Epithelial cell of proximal tubule (primary cell): Measurements from ENCODE around the gene STK35. TPM values are rescaled to one million over a fixed set of nuclear protein-coding genes. Genes with fewer than 3 reads are reported as not detected.

ENCODE experiments used
- DNase-seq: peaks from one replicate; pipeline ENCODE4 v3.0.0-alpha.2; 2011; ENCODE audit warnings: low read depth
- H3K4me3 ChIP-seq: 2 replicates; pipeline ENCODE4 v1.5.1; 2011; ENCODE audit warnings: low read depth, mild to moderate bottlenecking, low read length
- CTCF ChIP-seq: conservative IDR thresholded peaks from 2 replicates; pipeline ENCODE4 v1.5.1; 2012; ENCODE audit warnings: low read depth, mild to moderate bottlenecking, low read length
- total RNA-seq: library from RNA; depleted of rRNA; stranded (reverse); fragments of >200 nt; gene quantifications from 2 replicates; pipeline ENCODE4 v1.2.3, GENCODE V29; 2015

STK35 gene
- total RNA-seq, 1 donor from 2014 or later: 23.8 TPM

GRCh38 chr20:2125474-2126112, 24.0 kb downstream of the STK35 start:
- H3K4me3 ChIP-seq: no peak overlapping the region
- no peak for DNase-seq
- no peak for TF ChIP-seq CTCF

GRCh38 chr20:2127238-2127637, 25.6 kb downstream of the STK35 start:
- H3K4me3 ChIP-seq: no peak overlapping the region
- no peak for TF ChIP-seq CTCF
- DNase-seq: no peak

GRCh38 chr20:2128542-2128941, 26.9 kb downstream of the STK35 start:
- no peak for DNase-seq
- no peak overlapping the region for H3K4me3 ChIP-seq
- no peak for TF ChIP-seq CTCF

GRCh38 chr20:2130062-2130591, 28.5 kb downstream of the STK35 start:
- H3K4me3 ChIP-seq: no peak overlapping the region
- DNase-seq: no peak
- TF ChIP-seq CTCF: no peak

- H3K4me3 ChIP-seq: no peak overlapping the region
- no peak for DNase-seq
- no peak for TF ChIP-seq CTCF
Observed at GRCh38 chr20:2130683-2131082, 29.1 kb downstream of the STK35 start.

- no peak overlapping the region for H3K4me3 ChIP-seq
- no peak for DNase-seq
- TF ChIP-seq CTCF: no peak
Observed at GRCh38 chr20:2131366-2131765, 29.7 kb downstream of the STK35 start.

GRCh38 chr20:2132461-2132901, 30.9 kb downstream of the STK35 start:
- no peak for DNase-seq
- H3K4me3 ChIP-seq: no peak overlapping the region

More at GRCh38 chr20:2132461-2132901, 30.9 kb downstream of the STK35 start:
- no peak for TF ChIP-seq CTCF
